Smooth muscle cell of the umbilical artery (primary cell): Measurements from ENCODE around the gene SPSB2. TPM values are rescaled to one million over a fixed set of nuclear protein-coding genes. Genes with fewer than 3 reads are reported as not detected.

Source experiments
- total RNA-seq: library from RNA; depleted of rRNA; stranded (reverse); fragments of >200 nt; gene quantifications from 2 replicates; pipeline ENCODE4 v1.2.3, GENCODE V29; 2014

SPSB2 gene
- 2.6 and 5.0 TPM in 2 replicates for total RNA-seq

DNA sequence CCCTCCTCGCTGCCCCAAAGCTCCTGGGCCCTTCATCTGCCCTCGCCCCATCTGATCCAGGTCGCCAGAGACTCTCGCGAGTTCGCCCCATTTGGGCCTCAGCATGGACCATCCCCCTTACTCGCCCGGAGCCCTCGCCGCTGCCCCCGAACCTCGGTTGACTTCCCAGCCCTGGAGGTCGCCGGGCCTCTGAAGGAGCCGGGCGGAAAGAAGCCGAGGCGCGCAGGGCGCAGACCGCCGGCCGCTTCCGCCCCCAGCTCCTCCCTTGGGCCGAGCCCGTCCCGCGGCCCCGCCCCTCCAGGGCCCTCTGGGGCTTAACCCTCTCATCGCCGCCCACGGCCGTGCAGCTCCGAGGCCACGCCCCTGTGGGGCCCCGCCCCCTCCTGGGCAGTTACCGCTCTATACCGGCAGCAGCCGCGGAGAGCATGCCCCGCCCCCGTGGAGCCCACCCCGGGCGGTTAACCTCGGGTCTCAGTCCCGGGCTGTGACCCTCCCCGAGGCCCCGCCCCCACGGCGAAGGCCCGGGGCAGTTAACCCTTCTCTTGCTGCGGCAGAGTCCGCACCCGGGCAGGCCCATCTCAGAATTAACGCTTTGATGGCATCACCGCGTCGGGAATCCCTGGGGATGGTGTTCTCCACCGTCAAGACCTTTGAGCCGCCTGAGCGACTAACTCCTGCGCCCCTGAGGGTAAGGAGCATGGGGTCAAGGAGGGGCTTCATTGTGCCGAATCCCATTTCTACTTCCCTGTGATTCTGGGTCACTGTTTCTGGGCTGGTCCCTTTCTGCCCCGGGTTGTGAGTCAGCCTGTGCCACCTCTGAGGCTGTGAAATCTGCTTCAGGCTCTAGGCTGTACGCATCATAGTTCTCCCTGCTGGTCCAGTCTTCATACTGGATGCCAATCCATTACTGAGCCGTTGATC is at the start of gene SPSB2:
TSS of gene SPSB2 (minus strand) at position 210 of the 921 bp plus-strand sequence. CDS start 402 bp downstream, outside the sequence.

GRCh38 chr12:6914246-6914946 is 41.3 kb upstream of the SPSB2 start, which contains the start of gene ENO2:
Gene ENO2, plus strand, starts transcription at chr12:6914580. Its CDS starts 1,253 bp downstream, at chr12:6915833.

GRCh38 chr12:6904280-6905276 is 31.5 kb upstream of the SPSB2 start, which contains the start of gene LRRC23:
Gene LRRC23, plus strand, starts transcription at chr12:6904822. Its CDS starts 812 bp downstream, at chr12:6905634.

DNA sequence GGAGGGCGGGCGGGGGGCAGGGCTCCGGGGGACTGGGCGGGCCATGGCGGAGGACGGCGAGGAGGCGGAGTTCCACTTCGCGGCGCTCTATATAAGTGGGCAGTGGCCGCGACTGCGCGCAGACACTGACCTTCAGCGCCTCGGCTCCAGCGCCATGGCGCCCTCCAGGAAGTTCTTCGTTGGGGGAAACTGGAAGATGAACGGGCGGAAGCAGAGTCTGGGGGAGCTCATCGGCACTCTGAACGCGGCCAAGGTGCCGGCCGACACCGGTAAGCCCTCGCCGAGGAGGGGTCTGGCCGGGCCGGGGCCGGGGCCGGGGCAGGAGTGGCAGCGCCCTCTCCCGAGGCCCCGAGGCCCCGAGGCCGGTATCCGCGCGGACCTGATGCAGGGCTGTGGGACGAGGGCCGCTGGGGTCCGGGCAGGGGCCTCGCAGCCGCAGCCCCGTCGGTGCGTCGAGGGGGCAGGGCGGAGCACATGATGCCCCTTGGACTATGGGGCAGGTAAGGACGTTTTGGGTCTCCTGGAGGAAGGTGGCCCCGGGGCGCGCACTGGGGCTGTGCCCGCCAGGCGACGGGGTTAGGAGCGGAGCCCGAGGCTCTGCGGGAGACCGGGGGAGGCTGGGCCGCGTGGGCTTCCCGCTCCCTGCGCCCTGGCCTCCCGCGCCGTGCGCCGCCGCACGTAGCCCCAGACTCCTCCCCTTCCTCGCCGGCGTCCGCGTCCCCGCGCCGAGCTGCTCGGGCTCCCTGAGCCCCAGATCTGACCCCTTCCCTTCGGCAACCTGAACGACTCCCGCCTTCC is 5.5 kb downstream of the SPSB2 start, which contains the start of gene TPI1:
TSS of gene TPI1 (plus strand) at position 119 of the 798 bp plus-strand sequence. CDS start at position 155, 36 bp downstream.

DNA sequence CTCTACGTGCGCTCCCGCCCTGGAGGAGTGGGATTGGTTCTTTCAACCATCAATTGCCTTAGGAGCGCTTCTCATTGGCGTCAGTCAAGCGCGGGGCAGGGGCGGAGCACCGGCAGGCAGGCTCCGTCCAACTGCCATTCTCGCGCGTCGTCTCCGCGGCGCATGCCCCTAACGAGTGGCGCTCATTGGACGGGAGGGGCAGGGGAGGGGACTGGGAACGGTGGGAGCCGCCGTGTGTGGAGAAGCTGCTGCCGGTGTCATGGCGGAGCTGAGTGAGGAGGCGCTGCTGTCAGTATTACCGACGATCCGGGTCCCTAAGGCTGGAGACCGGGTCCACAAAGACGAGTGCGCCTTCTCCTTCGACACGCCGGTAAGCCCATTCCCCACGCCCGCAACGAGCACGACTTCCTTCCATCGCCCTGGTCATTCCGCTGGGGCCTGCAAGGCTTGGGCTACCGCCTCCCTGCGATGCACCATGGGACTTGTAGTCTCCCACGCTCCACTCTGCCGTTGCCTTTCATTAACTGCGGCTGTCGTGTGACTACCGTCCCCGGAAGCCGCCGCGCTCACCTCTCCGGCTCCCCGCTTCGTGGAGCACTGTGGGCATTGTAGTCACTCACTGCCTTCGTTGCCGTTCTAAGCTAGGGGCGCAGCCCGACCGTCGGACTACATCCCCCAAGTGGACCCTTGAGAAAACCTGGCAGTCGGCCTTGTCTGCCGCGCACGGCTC is 21.0 kb downstream of the SPSB2 start, which contains the start of gene USP5:
TSS of gene USP5 (plus strand) at position 230 of the 730 bp plus-strand sequence. CDS start at position 260, 30 bp downstream.

DNA sequence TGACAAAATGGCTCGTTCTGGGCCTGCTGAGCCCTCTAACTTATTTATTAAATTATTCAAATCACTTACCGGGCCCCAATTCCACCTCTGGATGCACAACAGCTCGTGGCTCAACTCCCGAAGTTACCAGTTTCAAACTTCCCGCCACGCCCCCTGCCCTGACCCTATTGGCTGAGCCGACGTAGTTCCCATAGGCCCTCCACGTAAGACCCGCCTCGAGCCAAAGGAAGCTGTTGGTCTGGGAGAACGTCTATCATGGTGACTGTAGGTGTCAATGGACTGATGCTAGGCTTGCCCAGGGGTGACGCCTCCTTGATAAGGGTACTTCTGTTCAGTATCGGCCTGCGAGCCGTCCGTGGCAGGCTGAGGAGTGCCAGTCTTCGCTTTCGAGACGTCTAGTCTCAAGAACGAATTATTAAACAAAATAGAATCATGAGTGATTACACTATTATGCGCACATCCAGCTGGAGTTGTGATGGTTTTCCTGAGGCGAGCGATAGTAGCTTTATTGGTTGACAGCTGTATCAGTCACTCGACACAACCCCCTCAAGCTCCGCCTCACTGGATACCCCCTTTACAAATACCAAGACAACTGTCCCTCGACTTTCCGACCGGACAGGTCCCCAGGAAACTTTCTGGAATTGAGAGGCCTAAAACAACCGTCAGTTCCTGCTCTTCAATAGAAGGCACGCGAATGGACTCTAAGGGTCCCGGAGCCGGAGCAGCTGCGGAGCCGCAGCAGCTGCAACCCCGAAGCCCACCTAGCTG is 21.8 kb downstream of the SPSB2 start, which contains the start of gene CDCA3:
TSS of gene CDCA3 (minus strand) at position 134 of the 768 bp plus-strand sequence. CDS start 334 bp downstream, outside the sequence.

GRCh38 chr12:6840761-6841515 is 32.2 kb downstream of the SPSB2 start, which contains the start of gene GNB3:
Gene GNB3, plus strand, starts transcription at chr12:6840925. Its CDS starts 363 bp downstream, at chr12:6841288.

DNA sequence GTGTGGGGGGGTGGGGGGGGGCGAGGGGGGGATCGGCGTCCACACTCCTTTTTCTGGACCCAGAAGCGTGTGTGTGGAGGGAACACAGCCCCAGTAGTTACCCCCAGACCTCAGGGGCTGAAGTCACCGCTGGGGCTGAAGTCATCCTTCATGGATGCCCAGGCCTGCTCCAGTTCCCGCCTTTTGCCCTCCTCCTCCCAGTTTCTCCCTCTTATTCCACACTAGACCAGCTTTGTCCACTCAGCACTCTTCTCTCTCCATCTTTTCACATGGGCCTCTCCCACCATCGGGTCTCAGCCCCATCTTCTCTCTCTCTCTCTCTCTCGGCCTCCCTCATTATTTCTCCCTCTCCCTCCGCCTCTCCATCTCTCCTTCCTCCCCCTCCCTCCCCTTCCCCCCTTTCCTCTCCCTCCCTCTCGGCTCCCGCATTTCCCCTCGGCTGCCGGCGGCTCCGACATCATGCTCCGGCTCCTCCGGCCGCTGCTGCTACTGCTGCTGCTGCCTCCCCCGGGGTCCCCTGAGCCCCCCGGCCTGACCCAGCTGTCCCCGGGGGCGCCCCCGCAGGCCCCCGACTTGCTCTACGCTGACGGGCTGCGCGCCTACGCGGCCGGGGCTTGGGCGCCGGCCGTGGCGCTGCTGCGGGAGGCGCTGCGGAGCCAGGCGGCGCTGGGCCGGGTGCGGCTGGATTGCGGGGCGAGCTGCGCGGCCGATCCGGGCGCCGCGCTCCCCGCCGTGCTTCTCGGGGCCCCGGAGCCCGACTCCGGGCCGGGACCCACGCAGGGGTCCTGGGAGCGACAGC is 44.9 kb downstream of the SPSB2 start, which contains the start of gene P3H3:
TSS of gene P3H3 (plus strand) at position 426 of the 799 bp plus-strand sequence. CDS start at position 460, 34 bp downstream.

DNA sequence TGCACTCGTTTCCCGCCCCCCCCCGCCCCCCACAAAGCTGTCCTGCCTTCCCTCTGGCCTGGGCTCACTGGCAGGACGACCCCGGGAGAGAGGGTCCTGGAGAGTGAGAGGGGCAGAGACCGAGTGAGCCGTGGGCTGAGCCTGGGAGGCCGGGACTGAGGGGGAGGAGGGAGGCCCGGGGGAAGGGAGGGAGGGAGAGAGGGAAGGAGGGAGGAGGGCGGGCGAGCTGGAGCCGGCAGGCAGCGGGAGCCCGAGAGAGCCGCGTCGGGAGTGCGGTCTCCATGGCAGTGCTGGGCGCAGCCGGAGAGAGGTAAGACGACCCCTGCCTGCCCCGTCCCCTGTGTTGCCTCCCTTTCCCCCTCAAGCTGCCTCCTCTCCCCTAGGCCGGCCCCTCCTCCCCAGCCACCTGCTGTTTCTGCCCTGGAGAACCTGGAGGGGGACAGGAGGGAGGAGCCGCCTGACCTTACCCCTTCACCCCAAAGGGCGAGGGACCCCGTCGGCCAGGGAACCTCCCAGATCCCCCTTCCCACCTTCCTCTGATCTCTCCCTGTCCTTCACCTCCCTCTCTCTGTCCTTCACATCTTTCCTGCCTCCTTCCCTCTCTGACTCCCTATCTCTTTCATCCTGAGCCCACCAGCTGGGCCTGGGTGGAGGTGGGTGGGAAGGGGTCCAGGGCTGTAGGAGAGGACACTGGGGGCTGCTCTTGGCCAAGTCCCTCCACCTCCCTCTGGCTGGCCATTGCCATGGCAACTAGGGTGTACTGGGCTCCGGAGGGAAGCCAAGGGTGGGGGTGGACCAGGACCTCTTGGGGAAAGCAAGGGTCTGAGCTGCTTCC is 51.3 kb downstream of the SPSB2 start, which contains the start of gene GPR162:
TSS of gene GPR162 (plus strand) at position 231 of the 835 bp plus-strand sequence. CDS start 2,078 bp downstream, outside the sequence.

Other genes starting within 250 kb of the SPSB2 start
- not detected in 2 replicates for gene LPAR5, start 237.3 kb downstream of the SPSB2 start, total RNA-seq
- 0.46 TPM in 1 of 2 replicates, not detected in the other for gene ACRBP, start 225.9 kb downstream of the SPSB2 start, total RNA-seq
- gene ING4, start 210.2 kb downstream of the SPSB2 start, total RNA-seq, result 26.4 and 36.8 TPM in 2 replicates
- gene ZNF384, start 183.9 kb downstream of the SPSB2 start, total RNA-seq, result 11.0 and 20.2 TPM in 2 replicates
- gene PIANP, start 172.5 kb downstream of the SPSB2 start, total RNA-seq, result 0.23 and 0.30 TPM in 2 replicates
- gene COPS7A, start 149.3 kb downstream of the SPSB2 start, total RNA-seq, result 78.9 and 83.4 TPM in 2 replicates
- gene MLF2, start 120.2 kb downstream of the SPSB2 start, total RNA-seq, result 184 and 213 TPM in 2 replicates
- gene PTMS, start 106.9 kb downstream of the SPSB2 start, total RNA-seq, result 37.4 and 109 TPM in 2 replicates
- gene LAG3, start 100.8 kb downstream of the SPSB2 start, total RNA-seq, result 0.05 TPM in 1 of 2 replicates, not detected in the other
- 1.0 and 1.5 TPM in 2 replicates for gene CD4, start 83.8 kb downstream of the SPSB2 start, total RNA-seq
- gene GPR162, start 51.5 kb downstream of the SPSB2 start, total RNA-seq, result 2.1 and 2.6 TPM in 2 replicates
- gene P3H3, start 44.9 kb downstream of the SPSB2 start, total RNA-seq, result 216 and 275 TPM in 2 replicates
- 3.6 and 4.7 TPM in 2 replicates for gene GNB3, start 32.4 kb downstream of the SPSB2 start, total RNA-seq
- 2.1 and 8.1 TPM in 2 replicates for gene CDCA3, start 22.0 kb downstream of the SPSB2 start, total RNA-seq
- gene USP5, start 21.2 kb downstream of the SPSB2 start, total RNA-seq, result 87.9 and 120 TPM in 2 replicates
- 1,296 and 1,307 TPM in 2 replicates for gene TPI1, start 5.8 kb downstream of the SPSB2 start, total RNA-seq
- gene LRRC23, start 31.5 kb upstream of the SPSB2 start, total RNA-seq, result 8.8 and 14.6 TPM in 2 replicates
- 78.1 and 80.9 TPM in 2 replicates for gene ENO2, start 41.3 kb upstream of the SPSB2 start, total RNA-seq
- 20.2 and 26.3 TPM in 2 replicates for gene ATN1, start 54.7 kb upstream of the SPSB2 start, total RNA-seq
- gene RNU7-1, start 70.5 kb upstream of the SPSB2 start, total RNA-seq, result not detected in 2 replicates
- gene C12orf57, start 70.7 kb upstream of the SPSB2 start, total RNA-seq, result 47.2 and 210 TPM in 2 replicates
- gene PTPN6, start 78.1 kb upstream of the SPSB2 start, total RNA-seq, result not detected in 2 replicates
- gene PHB2, start 97.4 kb upstream of the SPSB2 start, total RNA-seq, result 105 and 148 TPM in 2 replicates
- 45.7 and 48.1 TPM in 2 replicates for gene EMG1, start 97.6 kb upstream of the SPSB2 start, total RNA-seq
- 6.5 and 6.7 TPM in 2 replicates for gene LPCAT3, start 145.2 kb upstream of the SPSB2 start, total RNA-seq
- 67.2 and 431 TPM in 2 replicates for gene C1S, start 187.4 kb upstream of the SPSB2 start, total RNA-seq
- 22.7 and 129 TPM in 2 replicates for gene C1R, start 219.1 kb upstream of the SPSB2 start, total RNA-seq
- 17.3 and 21.4 TPM in 2 replicates for gene C1RL, start 235.9 kb upstream of the SPSB2 start, total RNA-seq